Left ventricle myocardium inferior (tissue), 1 donor: Measurements from ENCODE around the gene ASTN1. TPM values are rescaled to one million over a fixed set of nuclear protein-coding genes. Genes with fewer than 3 reads are reported as not detected.

Source experiments
- DNase-seq: peaks from one replicate; pipeline ENCODE4 v3.0.0-alpha.2; 2020
- H3K27ac ChIP-seq: fragments of 200-600 bp; replicated peaks from 2 replicates; pipeline ENCODE4 v1.8.0; 2021
- H3K27me3 ChIP-seq: fragments of 200-600 bp; 2 replicates; pipeline ENCODE4 v1.8.0; 2021; ENCODE audit warnings: low read depth
- H3K36me3 ChIP-seq: fragments of 200-600 bp; 2 replicates; pipeline ENCODE4 v1.8.0; 2021
- H3K4me1 ChIP-seq: fragments of 200-600 bp; 2 replicates; pipeline ENCODE4 v1.8.0; 2021
- H3K4me3 ChIP-seq: fragments of 200-600 bp; 2 replicates; pipeline ENCODE4 v1.8.0; 2021; ENCODE audit warnings: mild to moderate bottlenecking, moderate library complexity
- H3K9me3 ChIP-seq: fragments of 200-600 bp; replicated peaks from 2 replicates; pipeline ENCODE4 v1.8.0; 2021
- CTCF ChIP-seq: fragments of 200-600 bp; IDR thresholded peaks from 2 replicates; pipeline ENCODE4 v1.8.0; 2021; ENCODE audit warnings: antibody characterized with exemption, mild to moderate bottlenecking, borderline replicate concordance
- intact Hi-C: fragments of 100-400 bp; cut with micrococcal nuclease; formaldehyde crosslinking; loops from one replicate; pipeline ENCODE4 v1.11.0; 2022
- total RNA-seq: library from RNA; stranded (reverse); fragmentation: NEBNext Ultra II Directional; extraction: Animal tissue kit (Norgen Biotek cat#: 25700); gene quantifications from one replicate; pipeline ENCODE4 v1.2.1, GENCODE V29; 2021
- donor health status: DM: no; HTN: yes; CAD: no; lungs with severe emphysema.

Gene ASTN1
- total RNA-seq, 1 donor from 2014 or later, result 0.33 TPM

- TF ChIP-seq CTCF, result peak; percentile 65
- H3K4me3 ChIP-seq, result peak overlapping the region; percentile 46
- peak; percentile 49 for DNase-seq
- H3K27ac ChIP-seq, result no peak overlapping the region
- intact Hi-C loops, result loop anchor here (5.0 kb wide), 2 partner anchors 285 to 1045 kb away; no protein-coding TSS in a partner anchor
- peaks cover 57% of the 10 kb centered on the region for H3K27me3 ChIP-seq
- H3K4me1 ChIP-seq, result peaks cover 15% of the 10 kb centered on the region
- H3K9me3 ChIP-seq, result no peaks in the 10 kb centered on the region
- H3K36me3 ChIP-seq, result no peaks in the 10 kb centered on the region
Measured at GRCh38 chr1:176897350-176898236, 266.9 kb downstream of the ASTN1 start.

- no peak for DNase-seq
Measured at GRCh38 chr1:176896216-176896615, 268.3 kb downstream of the ASTN1 start.

DNA sequence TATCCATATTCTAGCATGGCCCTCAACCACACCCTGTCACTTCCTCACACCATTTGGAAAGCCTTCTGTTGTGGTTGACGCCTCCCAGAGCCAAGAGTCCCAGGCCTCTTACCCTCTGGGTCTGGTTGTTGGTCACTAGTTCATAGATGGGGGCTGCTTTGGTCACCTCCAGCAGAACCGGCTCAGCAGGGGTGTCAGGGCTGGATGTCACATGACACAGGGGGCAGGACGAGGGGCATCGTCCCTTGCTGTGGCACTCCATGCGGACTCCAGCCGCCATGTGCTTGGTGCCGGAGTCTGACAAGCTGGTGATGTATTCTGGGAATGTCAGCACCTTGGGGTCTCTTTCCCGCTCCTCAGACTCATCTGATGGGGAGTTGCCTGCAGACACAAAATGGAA lies 270.1 kb downstream of the ASTN1 start:
- H3K9me3 ChIP-seq, result no peaks in the 10 kb centered on the region
- H3K27ac ChIP-seq, result no peak overlapping the region
- no peak overlapping the region for H3K4me3 ChIP-seq
- H3K27me3 ChIP-seq, result peaks cover 34% of the 10 kb centered on the region
- no peak for TF ChIP-seq CTCF
- no peaks in the 10 kb centered on the region for H3K36me3 ChIP-seq
- peaks cover 15% of the 10 kb centered on the region for H3K4me1 ChIP-seq
- intact Hi-C loops, result no loop called here
- DNase-seq, result no peak

More at GRCh38 chr1:176896216-176896615, 268.3 kb downstream of the ASTN1 start:
- Histone ChIP-seq H3K4me3 (no peak overlapping the region), H3K27ac (no peak overlapping the region), H3K27me3 (peaks cover 43% of the 10 kb centered on the region), H3K4me1 (peaks cover 15% of the 10 kb centered on the region), H3K36me3 (no peaks in the 10 kb centered on the region), H3K9me3 (no peaks in the 10 kb centered on the region)
- no peak for TF ChIP-seq CTCF
- intact Hi-C loops, result loop anchor here (5.0 kb wide), 2 partner anchors 286 to 1046 kb away; no protein-coding TSS in a partner anchor

GRCh38 chr1:176893625-176894352 lies 270.7 kb downstream of the ASTN1 start:
- Histone ChIP-seq H3K9me3 (no peaks in the 10 kb centered on the region), H3K27ac (no peak overlapping the region), H3K4me3 (no peak overlapping the region), H3K4me1 (peaks cover 20% of the 10 kb centered on the region), H3K27me3 (peaks cover 29% of the 10 kb centered on the region), H3K36me3 (no peaks in the 10 kb centered on the region)
- intact Hi-C loops, result no loop called here
- no peak for TF ChIP-seq CTCF
- no peak for DNase-seq

- no peaks in the 10 kb centered on the region for H3K9me3 ChIP-seq
- H3K27ac ChIP-seq, result peak overlapping the region; percentile 17
- no peak overlapping the region for H3K4me3 ChIP-seq
- no peaks in the 10 kb centered on the region for H3K36me3 ChIP-seq
- TF ChIP-seq CTCF, result no peak
- intact Hi-C loops, result no loop called here
- peaks cover 7% of the 10 kb centered on the region for H3K27me3 ChIP-seq
- H3K4me1 ChIP-seq, result peaks cover 18% of the 10 kb centered on the region
- no peak for DNase-seq
Measured at GRCh38 chr1:176888471-176889032, 276.0 kb downstream of the ASTN1 start.
